Erythroblast (primary cell): ENCODE results near the gene CDYL.

ENCODE experiments used
- GATA1 ChIP-seq: IDR thresholded peaks from 2 replicates; pipeline ENCODE4 v1.6.1; 2011; ENCODE audit warnings: low read depth, mild to moderate bottlenecking, control low read depth, low read length, moderate library complexity
- POLR2A ChIP-seq: IDR thresholded peaks from 2 replicates; pipeline ENCODE4 v1.6.1; 2011; ENCODE audit warnings: mild to moderate bottlenecking, low read length

DNA sequence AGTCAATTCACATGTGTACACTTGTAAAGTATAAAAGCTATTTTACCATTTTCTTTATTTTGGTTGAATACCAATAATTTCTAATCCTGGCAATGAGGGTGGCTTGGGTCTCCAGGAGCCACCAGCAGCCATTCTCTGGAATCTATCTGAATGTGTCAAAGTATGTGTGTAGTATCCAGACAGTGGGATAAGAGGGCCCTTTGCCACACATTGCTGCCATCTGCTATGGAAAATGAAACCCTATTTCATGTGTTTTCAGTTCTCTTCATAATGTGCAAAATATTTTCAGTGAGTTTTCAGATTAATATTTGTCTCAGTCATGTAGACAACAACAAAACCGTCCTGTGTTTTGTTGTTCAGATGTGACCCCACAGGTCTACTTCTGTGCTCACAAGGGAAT lies 46.3 kb downstream of the CDYL start:
- no peak for TF ChIP-seq POLR2A
- no peak for TF ChIP-seq GATA1
